CD14-positive monocyte (primary cell): ENCODE measurements around the gene AURKAIP1. TPM values are rescaled to one million over a fixed set of nuclear protein-coding genes. Genes with fewer than 3 reads are reported as not detected.

ENCODE experiments used
- DNase-seq, 3 donors: peaks; one replicate each; pipeline ENCODE4 v3.0.0-alpha.2; 2011 to 2022
- H2AFZ ChIP-seq: 2 replicates; pipeline ENCODE4 v1.6.0; 2012; ENCODE audit warnings: mild to moderate bottlenecking, low read depth, low read length, inconsistent platforms; ENCODE audit not compliant: insufficient read depth, poor library complexity, severe bottlenecking
- H3K27ac ChIP-seq, 2 donors: 1 replicate in 1 of 2; 2 replicates in 1 of 2; pipeline ENCODE4 v1.5.1; 2012 to 2013; ENCODE audit warnings: low read length in 2 of 2, control low read depth in 1 of 2, inconsistent platforms in 1 of 2, low read depth in 1 of 2, mild to moderate bottlenecking in 1 of 2
- H3K27me3 ChIP-seq, 2 donors: one replicate each; pipeline versions ENCODE4 v1.6.0 to v1.6.1; 2011 to 2013; ENCODE audit warnings: low read length in 2 of 2; ENCODE audit not compliant: control insufficient read depth in 2 of 2, insufficient read depth in 2 of 2
- H3K36me3 ChIP-seq, 2 donors: replicated peaks in 1 of 2; 1 replicate in 1 of 2; 2 replicates in 1 of 2; pipeline versions ENCODE4 v1.5.1 to v1.6.1; 2012 to 2013; ENCODE audit warnings: low read length in 2 of 2, control low read depth in 1 of 2, inconsistent platforms in 1 of 2, mild to moderate bottlenecking in 1 of 2; ENCODE audit not compliant: insufficient read depth in 2 of 2, control insufficient read depth in 1 of 2
- H3K4me1 ChIP-seq, 2 donors: 1 replicate in 1 of 2; 2 replicates in 1 of 2; pipeline versions ENCODE4 v1.5.1 to v1.6.1; 2012 to 2013; ENCODE audit warnings: low read length in 2 of 2, control low read depth in 1 of 2, inconsistent platforms in 1 of 2, mild to moderate bottlenecking in 1 of 2, moderate library complexity in 1 of 2; ENCODE audit not compliant: insufficient read depth in 2 of 2, control insufficient read depth in 1 of 2
- H3K4me2 ChIP-seq: replicated peaks from 2 replicates; pipeline ENCODE3; 2012; ENCODE audit warnings: low read length, moderate library complexity, mild to moderate bottlenecking; ENCODE audit not compliant: poor library complexity, severe bottlenecking; ENCODE audit errors: extremely low read depth
- H3K4me3 ChIP-seq, 3 experiments: fragments of 200-600 bp in 1 of 3; sonication (generic) in 1 of 3; replicated peaks in 1 of 3; 1 replicate in 2 of 3; 2 replicates in 1 of 3; pipeline ENCODE4 v1.5.1; 2011 to 2013; ENCODE audit warnings: low read length in 3 of 3, mild to moderate bottlenecking in 3 of 3, control low read depth in 2 of 3, low read depth in 2 of 3, inconsistent platforms in 1 of 3, moderate library complexity in 1 of 3
- H3K79me2 ChIP-seq: 2 replicates; pipeline ENCODE4 v1.6.0; 2012; ENCODE audit warnings: mild to moderate bottlenecking, control low read depth, inconsistent platforms, low read length, moderate library complexity; ENCODE audit not compliant: insufficient read depth
- H3K9ac ChIP-seq: 2 replicates; pipeline ENCODE4 v1.6.0; 2017; ENCODE audit warnings: low read length, mild to moderate bottlenecking; ENCODE audit not compliant: insufficient read depth, poor library complexity, severe bottlenecking
- H3K9me3 ChIP-seq, 2 donors: replicated peaks in 1 of 2; 1 replicate in 1 of 2; 2 replicates in 1 of 2; pipeline versions ENCODE4 v1.5.1 to v1.6.1; 2012 to 2013; ENCODE audit warnings: low read length in 2 of 2, control low read depth in 1 of 2; ENCODE audit not compliant: control insufficient read depth in 1 of 2, insufficient read depth in 1 of 2
- H4K20me1 ChIP-seq: 2 replicates; pipeline ENCODE4 v1.6.0; 2012; ENCODE audit warnings: mild to moderate bottlenecking, low read length, control low read depth, moderate library complexity; ENCODE audit not compliant: insufficient read depth
- H3K27ac Mint-ChIP-seq, 7 donors: one replicate each; pipeline ENCODE4 v1.8.0; 2020; ENCODE audit warnings: mild to moderate bottlenecking in 7 of 7, mixed read lengths in 7 of 7, moderate library complexity in 6 of 7, inconsistent platforms in 2 of 7
- H3K27me3 Mint-ChIP-seq, 3 donors: one replicate each; pipeline ENCODE4 v1.8.0; 2021 to 2022; ENCODE audit warnings: low read depth in 3 of 3, mild to moderate bottlenecking in 3 of 3, mixed read lengths in 3 of 3, moderate library complexity in 3 of 3, inconsistent platforms in 1 of 3
- H3K36me3 Mint-ChIP-seq, 2 donors: one replicate each; pipeline ENCODE4 v1.8.0; 2020; ENCODE audit warnings: mixed read lengths in 2 of 2, inconsistent platforms in 1 of 2, mild to moderate bottlenecking in 1 of 2
- H3K4me1 Mint-ChIP-seq: one replicate; pipeline ENCODE4 v1.8.0; 2020; ENCODE audit warnings: mild to moderate bottlenecking, mixed read lengths
- H3K4me3 Mint-ChIP-seq, 2 donors: one replicate each; pipeline ENCODE4 v1.8.0; 2020; ENCODE audit warnings: mild to moderate bottlenecking in 2 of 2, mixed read lengths in 2 of 2, moderate library complexity in 1 of 2
- H3K9me3 Mint-ChIP-seq, 7 donors: one replicate each; pipeline ENCODE4 v1.8.0; 2020 to 2022; ENCODE audit warnings: mixed read lengths in 7 of 7, mild to moderate bottlenecking in 6 of 7, moderate library complexity in 6 of 7, inconsistent platforms in 2 of 7
- WGBS: methylation state at CpG from one replicate; pipeline ENCODE4 v1.1.5; 2013; ENCODE audit warnings: missing lambda C conversion rate; ENCODE audit not compliant: insufficient coverage; 5-methylcytosine and 5-hydroxymethylcytosine counted together
- intact Hi-C, 2 donors: fragments of 100-400 bp; cut with micrococcal nuclease; formaldehyde crosslinking; loops; one replicate each; pipeline versions ENCODE4 v1.15.0 to v1.15.1; 2023
- polyA plus RNA-seq, 3 donors: library from polyadenylated mRNA; depleted of rRNA in 1 of 3; unstranded in 2 of 3; stranded (reverse) in 1 of 3; fragments of 300-500 nt in 2 of 3; fragments of >200 nt in 1 of 3; fragmentation: Illumina TruSeq in 2 of 3; gene quantifications; 1 replicate in 2 of 3; 2 replicates in 1 of 3; pipeline ENCODE4 v1.2.3, GENCODE V29; 2012 to 2021
- TF ChIP-seq, protein P1 (sequence below): fragments of 200-600 bp; IDR thresholded peaks from one replicate; pipeline ENCODE4 v1.8.0; 2022; ENCODE audit warnings: antibody characterized with exemption, mild to moderate bottlenecking

The AURKAIP1 gene
- polyA plus RNA-seq, 3 donors: 59.1 to 160 (median 134) TPM

- WGBS: 96% methylated on average over 5 of the region's 5 CpGs
- H3K4me2 ChIP-seq: no peak overlapping the region
- H3K9me3 Mint-ChIP-seq: peaks cover 0 to 3% (median 0%) of the 10 kb centered on the region in 7 donors
- H3K4me1 ChIP-seq: peaks cover 19 to 20% of the 10 kb centered on the region in 2 donors
- no peaks in the 10 kb centered on the region for H3K79me2 ChIP-seq
- no peaks in the 10 kb centered on the region for H3K36me3 ChIP-seq
- no peaks in the 10 kb centered on the region for H3K36me3 Mint-ChIP-seq
- no peaks in the 10 kb centered on the region for H3K27me3 ChIP-seq
- peaks cover 15 to 28% (median 26%) of the 10 kb centered on the region in 3 donors for H3K27me3 Mint-ChIP-seq
- no peak overlapping the region for H3K27ac ChIP-seq
- peaks cover 10% of the 10 kb centered on the region for H4K20me1 ChIP-seq
- H3K4me1 Mint-ChIP-seq: peaks cover 23% of the 10 kb centered on the region
- no peak overlapping the region for H3K4me3 ChIP-seq
- H3K9me3 ChIP-seq: peaks cover 0 to 17% of the 10 kb centered on the region in 2 donors
- TF ChIP-seq, protein P1, sequence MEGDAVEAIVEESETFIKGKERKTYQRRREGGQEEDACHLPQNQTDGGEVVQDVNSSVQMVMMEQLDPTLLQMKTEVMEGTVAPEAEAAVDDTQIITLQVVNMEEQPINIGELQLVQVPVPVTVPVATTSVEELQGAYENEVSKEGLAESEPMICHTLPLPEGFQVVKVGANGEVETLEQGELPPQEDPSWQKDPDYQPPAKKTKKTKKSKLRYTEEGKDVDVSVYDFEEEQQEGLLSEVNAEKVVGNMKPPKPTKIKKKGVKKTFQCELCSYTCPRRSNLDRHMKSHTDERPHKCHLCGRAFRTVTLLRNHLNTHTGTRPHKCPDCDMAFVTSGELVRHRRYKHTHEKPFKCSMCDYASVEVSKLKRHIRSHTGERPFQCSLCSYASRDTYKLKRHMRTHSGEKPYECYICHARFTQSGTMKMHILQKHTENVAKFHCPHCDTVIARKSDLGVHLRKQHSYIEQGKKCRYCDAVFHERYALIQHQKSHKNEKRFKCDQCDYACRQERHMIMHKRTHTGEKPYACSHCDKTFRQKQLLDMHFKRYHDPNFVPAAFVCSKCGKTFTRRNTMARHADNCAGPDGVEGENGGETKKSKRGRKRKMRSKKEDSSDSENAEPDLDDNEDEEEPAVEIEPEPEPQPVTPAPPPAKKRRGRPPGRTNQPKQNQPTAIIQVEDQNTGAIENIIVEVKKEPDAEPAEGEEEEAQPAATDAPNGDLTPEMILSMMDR: no peak
- H3K9ac ChIP-seq: no peak overlapping the region
- no peak overlapping the region for H2AFZ ChIP-seq
- intact Hi-C loops: no loop called here
- H3K27ac Mint-ChIP-seq: no peak overlapping the region
- H3K4me3 Mint-ChIP-seq: no peak overlapping the region
- DNase-seq: no peak
Observed at GRCh38 chr1:1367315-1367714, 7.7 kb downstream of the AURKAIP1 start.

GRCh38 chr1:1366699-1367066 is 8.3 kb downstream of the AURKAIP1 start:
- no peak overlapping the region for H3K9ac ChIP-seq
- peaks cover 0 to 6% of the 10 kb centered on the region in 2 donors for H3K27me3 ChIP-seq
- H2AFZ ChIP-seq: no peak overlapping the region
- peaks cover 19% of the 10 kb centered on the region for H3K4me1 Mint-ChIP-seq
- TF ChIP-seq, protein P1: no peak
- no peak overlapping the region for H3K27ac ChIP-seq
- H3K36me3 ChIP-seq: no peaks in the 10 kb centered on the region
- intact Hi-C loops: no loop called here
- H3K27me3 Mint-ChIP-seq: peaks cover 20 to 35% (median 33%) of the 10 kb centered on the region in 3 donors
- peaks cover 4% of the 10 kb centered on the region for H4K20me1 ChIP-seq
- H3K9me3 ChIP-seq: peaks cover 0 to 17% of the 10 kb centered on the region in 2 donors
- 81% methylated on average over 2 of the region's 3 CpGs for WGBS
- no peak overlapping the region for H3K27ac Mint-ChIP-seq
- H3K79me2 ChIP-seq: no peaks in the 10 kb centered on the region
- H3K9me3 Mint-ChIP-seq: peaks cover 0 to 3% (median 0%) of the 10 kb centered on the region in 7 donors
- H3K4me3 Mint-ChIP-seq: no peak overlapping the region
- no peak overlapping the region for H3K4me3 ChIP-seq
- DNase-seq: no peak
- no peak overlapping the region for H3K4me2 ChIP-seq
- peaks cover 13 to 14% of the 10 kb centered on the region in 2 donors for H3K4me1 ChIP-seq
- no peaks in the 10 kb centered on the region for H3K36me3 Mint-ChIP-seq
